ENCODE data around the gene WASF3.

Gene WASF3

GRCh38 chr13:26688286-26688685 lies 130.8 kb downstream of the WASF3 start:
- Mint-ChIP-seq H3K4me3 (no peak overlapping the region), H3K36me3 (no peaks in the 10 kb centered on the region), H3K27me3 (peaks cover 11% of the 10 kb centered on the region), H3K27ac (no peak overlapping the region), H3K9me3 (ENCODE audit: low read depth) (peaks cover 12% of the 10 kb centered on the region), H3K4me1 (ENCODE audit: low read depth) (no peaks in the 10 kb centered on the region)

GRCh38 chr13:26688980-26689379 lies 131.5 kb downstream of the WASF3 start:
- H3K27me3 Mint-ChIP-seq: peaks cover 9% of the 10 kb centered on the region
- no peak overlapping the region for H3K27ac Mint-ChIP-seq
- H3K4me3 Mint-ChIP-seq: no peak overlapping the region
- H3K36me3 Mint-ChIP-seq: no peaks in the 10 kb centered on the region
- no peaks in the 10 kb centered on the region for H3K4me1 Mint-ChIP-seq (ENCODE audit: low read depth)
- H3K9me3 Mint-ChIP-seq (ENCODE audit: low read depth): peaks cover 12% of the 10 kb centered on the region

- no peak overlapping the region for H3K27ac Mint-ChIP-seq
- peaks cover 6% of the 10 kb centered on the region for H3K27me3 Mint-ChIP-seq
- no peak overlapping the region for H3K4me3 Mint-ChIP-seq
- no peaks in the 10 kb centered on the region for H3K36me3 Mint-ChIP-seq
- H3K4me1 Mint-ChIP-seq (ENCODE audit: low read depth): no peaks in the 10 kb centered on the region
- H3K9me3 Mint-ChIP-seq (ENCODE audit: low read depth): peaks cover 12% of the 10 kb centered on the region
Measured at GRCh38 chr13:26693749-26694463, 136.4 kb downstream of the WASF3 start.

GRCh38 chr13:26694609-26695359 lies 137.3 kb downstream of the WASF3 start:
- Mint-ChIP-seq H3K4me1 (ENCODE audit: low read depth) (no peaks in the 10 kb centered on the region), H3K36me3 (no peaks in the 10 kb centered on the region), H3K4me3 (no peak overlapping the region), H3K27ac (no peak overlapping the region), H3K27me3 (peaks cover 4% of the 10 kb centered on the region), H3K9me3 (ENCODE audit: low read depth) (peaks cover 11% of the 10 kb centered on the region)

GRCh38 chr13:26695360-26695705 lies 137.8 kb downstream of the WASF3 start:
- no peaks in the 10 kb centered on the region for H3K36me3 Mint-ChIP-seq
- no peak overlapping the region for H3K4me3 Mint-ChIP-seq
- H3K9me3 Mint-ChIP-seq (ENCODE audit: low read depth): peaks cover 6% of the 10 kb centered on the region
- H3K27me3 Mint-ChIP-seq: no peaks in the 10 kb centered on the region
- no peak overlapping the region for H3K27ac Mint-ChIP-seq
- no peaks in the 10 kb centered on the region for H3K4me1 Mint-ChIP-seq (ENCODE audit: low read depth)

- Mint-ChIP-seq H3K27me3 (no peaks in the 10 kb centered on the region), H3K4me3 (no peak overlapping the region), H3K4me1 (ENCODE audit: low read depth) (no peaks in the 10 kb centered on the region), H3K36me3 (no peaks in the 10 kb centered on the region), H3K27ac (no peak overlapping the region), H3K9me3 (ENCODE audit: low read depth) (peaks cover 2% of the 10 kb centered on the region)
Measured at GRCh38 chr13:26695891-26696311, 138.4 kb downstream of the WASF3 start.

GRCh38 chr13:26697069-26697955 lies 139.8 kb downstream of the WASF3 start:
- Mint-ChIP-seq H3K27me3 (no peaks in the 10 kb centered on the region), H3K4me3 (no peak overlapping the region), H3K9me3 (ENCODE audit: low read depth) (no peaks in the 10 kb centered on the region), H3K36me3 (no peaks in the 10 kb centered on the region), H3K27ac (no peak overlapping the region), H3K4me1 (ENCODE audit: low read depth) (no peaks in the 10 kb centered on the region)

- Mint-ChIP-seq H3K4me1 (ENCODE audit: low read depth) (no peaks in the 10 kb centered on the region), H3K36me3 (no peaks in the 10 kb centered on the region), H3K27me3 (no peaks in the 10 kb centered on the region), H3K4me3 (no peak overlapping the region), H3K9me3 (ENCODE audit: low read depth) (no peaks in the 10 kb centered on the region), H3K27ac (no peak overlapping the region)
Measured at GRCh38 chr13:26698392-26699196, 141.1 kb downstream of the WASF3 start.

- Mint-ChIP-seq H3K4me1 (ENCODE audit: low read depth) (no peaks in the 10 kb centered on the region), H3K27me3 (no peaks in the 10 kb centered on the region), H3K4me3 (no peak overlapping the region), H3K36me3 (no peaks in the 10 kb centered on the region), H3K9me3 (ENCODE audit: low read depth) (no peaks in the 10 kb centered on the region), H3K27ac (no peak overlapping the region)
Measured at GRCh38 chr13:26699197-26699490, 141.7 kb downstream of the WASF3 start.

GRCh38 chr13:26705536-26705935 lies 148.1 kb downstream of the WASF3 start:
- Mint-ChIP-seq H3K27me3 (no peaks in the 10 kb centered on the region), H3K4me1 (ENCODE audit: low read depth) (no peaks in the 10 kb centered on the region), H3K36me3 (no peaks in the 10 kb centered on the region), H3K4me3 (no peak overlapping the region), H3K9me3 (ENCODE audit: low read depth) (no peaks in the 10 kb centered on the region), H3K27ac (no peak overlapping the region)

- H3K36me3 Mint-ChIP-seq: no peaks in the 10 kb centered on the region
- no peak overlapping the region for H3K27ac Mint-ChIP-seq
- H3K27me3 Mint-ChIP-seq: no peaks in the 10 kb centered on the region
- H3K4me3 Mint-ChIP-seq: no peak overlapping the region
- H3K9me3 Mint-ChIP-seq (ENCODE audit: low read depth): no peaks in the 10 kb centered on the region
- H3K4me1 Mint-ChIP-seq (ENCODE audit: low read depth): peaks cover 4% of the 10 kb centered on the region
Measured at GRCh38 chr13:26706381-26706780, 148.9 kb downstream of the WASF3 start.

GRCh38 chr13:26707122-26708006 lies 149.9 kb downstream of the WASF3 start:
- H3K9me3 Mint-ChIP-seq (ENCODE audit: low read depth): peaks cover under 1% of the 10 kb centered on the region
- no peak overlapping the region for H3K27ac Mint-ChIP-seq
- peaks cover 4% of the 10 kb centered on the region for H3K4me1 Mint-ChIP-seq (ENCODE audit: low read depth)
- no peak overlapping the region for H3K4me3 Mint-ChIP-seq
- no peaks in the 10 kb centered on the region for H3K27me3 Mint-ChIP-seq
- no peaks in the 10 kb centered on the region for H3K36me3 Mint-ChIP-seq

GRCh38 chr13:26708007-26708297 lies 150.5 kb downstream of the WASF3 start:
- no peaks in the 10 kb centered on the region for H3K27me3 Mint-ChIP-seq
- H3K4me3 Mint-ChIP-seq: no peak overlapping the region

GRCh38 chr13:26709461-26709860 lies 152.0 kb downstream of the WASF3 start:
- no peak overlapping the region for H3K4me3 Mint-ChIP-seq
- H3K36me3 Mint-ChIP-seq: peaks cover 2% of the 10 kb centered on the region
- H3K4me1 Mint-ChIP-seq (ENCODE audit: low read depth): peaks cover 4% of the 10 kb centered on the region
- H3K9me3 Mint-ChIP-seq (ENCODE audit: low read depth): peaks cover 6% of the 10 kb centered on the region
- no peak overlapping the region for H3K27ac Mint-ChIP-seq
- H3K27me3 Mint-ChIP-seq: no peaks in the 10 kb centered on the region

More at GRCh38 chr13:26708007-26708297, 150.5 kb downstream of the WASF3 start:
- H3K4me1 Mint-ChIP-seq (ENCODE audit: low read depth): peaks cover 4% of the 10 kb centered on the region
- H3K27ac Mint-ChIP-seq: no peak overlapping the region
- H3K36me3 Mint-ChIP-seq: peaks cover 2% of the 10 kb centered on the region
- peaks cover 6% of the 10 kb centered on the region for H3K9me3 Mint-ChIP-seq (ENCODE audit: low read depth)
